Measurements from ENCODE around the gene BANP.

The BANP gene

DNA sequence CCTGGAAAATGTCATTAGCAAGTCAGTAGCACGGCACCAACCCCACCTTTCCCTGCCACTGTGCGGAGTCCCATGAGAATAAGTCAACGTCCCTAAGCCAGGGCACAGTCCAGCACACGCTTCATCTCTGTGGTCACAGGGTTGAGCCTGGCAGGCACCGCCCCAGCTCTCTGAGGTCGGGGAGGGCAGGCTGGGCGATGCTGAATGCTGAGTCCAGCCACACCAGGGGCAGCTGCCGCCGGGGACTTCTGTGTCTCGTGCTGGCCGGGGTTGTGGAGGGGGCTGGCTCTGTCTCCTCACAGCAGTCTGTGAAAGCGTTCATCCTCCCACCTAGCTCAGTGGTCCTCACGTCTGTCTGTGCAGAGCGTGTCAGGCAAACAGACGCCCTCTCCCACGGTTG lies 53.2 kb downstream of the BANP start:
- TF ChIP-seq, protein P1, sequence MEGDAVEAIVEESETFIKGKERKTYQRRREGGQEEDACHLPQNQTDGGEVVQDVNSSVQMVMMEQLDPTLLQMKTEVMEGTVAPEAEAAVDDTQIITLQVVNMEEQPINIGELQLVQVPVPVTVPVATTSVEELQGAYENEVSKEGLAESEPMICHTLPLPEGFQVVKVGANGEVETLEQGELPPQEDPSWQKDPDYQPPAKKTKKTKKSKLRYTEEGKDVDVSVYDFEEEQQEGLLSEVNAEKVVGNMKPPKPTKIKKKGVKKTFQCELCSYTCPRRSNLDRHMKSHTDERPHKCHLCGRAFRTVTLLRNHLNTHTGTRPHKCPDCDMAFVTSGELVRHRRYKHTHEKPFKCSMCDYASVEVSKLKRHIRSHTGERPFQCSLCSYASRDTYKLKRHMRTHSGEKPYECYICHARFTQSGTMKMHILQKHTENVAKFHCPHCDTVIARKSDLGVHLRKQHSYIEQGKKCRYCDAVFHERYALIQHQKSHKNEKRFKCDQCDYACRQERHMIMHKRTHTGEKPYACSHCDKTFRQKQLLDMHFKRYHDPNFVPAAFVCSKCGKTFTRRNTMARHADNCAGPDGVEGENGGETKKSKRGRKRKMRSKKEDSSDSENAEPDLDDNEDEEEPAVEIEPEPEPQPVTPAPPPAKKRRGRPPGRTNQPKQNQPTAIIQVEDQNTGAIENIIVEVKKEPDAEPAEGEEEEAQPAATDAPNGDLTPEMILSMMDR (conservative IDR thresholded peaks at IDR 0.05; ENCODE audit: control insufficient read depth, insufficient read depth, low read depth, low read length), result no peak
- DNase-seq (ENCODE audit: low read depth), result no peak
- no peak overlapping the region for H3K4me3 ChIP-seq (ENCODE audit: control insufficient read depth, low read depth, low read length)

DNA sequence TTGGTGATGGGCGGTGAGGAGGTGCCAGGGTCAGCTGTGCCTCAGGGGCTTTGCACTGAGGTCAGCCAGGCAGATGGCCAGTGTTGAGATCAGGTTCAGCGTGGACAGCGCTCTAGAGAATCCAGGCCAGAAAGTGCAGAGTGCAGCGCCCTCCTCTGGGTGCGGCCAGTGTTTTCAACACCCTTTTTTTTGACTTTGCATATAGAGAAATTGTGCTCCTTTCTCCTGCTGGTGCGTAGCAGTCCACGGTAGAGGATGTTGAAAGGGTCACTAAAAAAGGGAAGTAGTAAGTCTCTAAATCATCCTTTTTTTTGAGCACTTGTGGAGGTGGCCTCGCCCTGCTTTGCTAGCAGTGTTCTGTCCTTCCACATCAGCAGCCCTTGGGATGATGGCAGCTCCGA lies 53.9 kb downstream of the BANP start:
- H3K4me3 ChIP-seq (ENCODE audit: control insufficient read depth, low read depth, low read length), result no peak overlapping the region
- TF ChIP-seq, protein P1 (conservative IDR thresholded peaks at IDR 0.05; ENCODE audit: control insufficient read depth, insufficient read depth, low read depth, low read length), result peak; percentile 63
- peak; percentile 44 for DNase-seq (ENCODE audit: low read depth)

DNA sequence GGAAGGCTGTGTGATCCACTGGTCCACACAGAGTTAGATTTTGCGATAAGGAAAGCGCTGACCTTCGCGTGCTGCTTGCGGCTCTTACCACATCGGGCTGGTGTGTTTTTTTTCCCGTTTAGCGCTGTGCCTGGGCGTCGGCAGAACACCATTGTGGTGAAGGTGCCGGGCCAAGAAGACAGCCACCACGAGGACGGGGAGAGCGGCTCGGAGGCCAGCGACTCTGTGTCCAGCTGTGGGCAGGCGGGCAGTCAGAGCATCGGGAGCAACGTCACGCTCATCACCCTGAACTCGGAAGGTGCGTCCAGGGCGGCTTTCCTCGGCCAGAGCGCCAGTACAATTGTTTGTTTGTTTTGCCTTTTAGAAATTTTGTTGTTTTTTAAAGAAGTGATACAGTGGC lies 54.7 kb downstream of the BANP start:
- H3K4me3 ChIP-seq (ENCODE audit: control insufficient read depth, low read depth, low read length), result no peak overlapping the region
- TF ChIP-seq, protein P1 (conservative IDR thresholded peaks at IDR 0.05; ENCODE audit: control insufficient read depth, insufficient read depth, low read depth, low read length), result no peak
- no peak for DNase-seq (ENCODE audit: low read depth)

DNA sequence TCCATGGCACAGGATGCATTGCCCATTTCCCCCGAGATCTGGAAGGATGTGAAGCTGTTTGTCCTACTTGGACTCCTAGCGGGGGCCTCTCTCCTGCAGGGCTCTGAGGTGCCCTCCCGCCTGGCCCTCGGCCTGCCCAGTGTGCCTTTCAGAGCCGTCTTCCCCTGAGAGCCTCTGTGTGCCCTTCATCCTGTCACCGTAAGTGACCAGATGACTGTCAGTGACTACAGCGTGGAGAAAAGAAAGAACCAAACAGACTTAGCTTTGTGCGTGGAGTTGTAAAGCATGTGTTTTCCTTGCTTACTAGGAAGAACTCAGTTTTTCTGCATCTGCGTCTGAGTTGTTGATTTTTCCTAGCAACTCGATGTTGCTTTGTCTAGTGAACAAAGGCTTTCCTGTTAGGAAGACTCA lies 56.1 kb downstream of the BANP start:
- no peak overlapping the region for H3K4me3 ChIP-seq (ENCODE audit: control insufficient read depth, low read depth, low read length)
- TF ChIP-seq, protein P1 (conservative IDR thresholded peaks at IDR 0.05; ENCODE audit: control insufficient read depth, insufficient read depth, low read depth, low read length), result no peak
- DNase-seq (ENCODE audit: low read depth), result no peak

DNA sequence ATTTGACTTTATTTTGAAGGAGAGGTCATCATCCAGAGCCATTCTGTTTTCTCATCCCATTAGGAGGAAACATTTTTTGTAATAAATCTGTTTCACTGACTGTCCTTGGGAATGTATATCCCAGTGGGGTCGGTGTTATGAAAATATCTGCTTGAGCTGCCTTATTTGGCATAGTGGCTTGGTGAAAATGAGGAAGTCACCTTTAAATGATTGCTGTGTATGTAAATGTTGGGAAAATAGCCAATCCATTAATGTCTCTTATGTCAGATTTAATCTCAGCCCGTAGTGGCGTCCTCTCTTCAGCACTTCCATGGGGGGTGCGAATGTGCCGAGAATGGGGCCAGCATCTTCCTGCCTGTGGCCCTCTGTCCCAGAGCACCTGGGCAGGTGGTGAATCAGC lies 57.6 kb downstream of the BANP start:
- TF ChIP-seq, protein P1 (conservative IDR thresholded peaks at IDR 0.05; ENCODE audit: control insufficient read depth, insufficient read depth, low read depth, low read length), result no peak
- H3K4me3 ChIP-seq (ENCODE audit: control insufficient read depth, low read depth, low read length), result no peak overlapping the region
- DNase-seq (ENCODE audit: low read depth), result no peak

DNA sequence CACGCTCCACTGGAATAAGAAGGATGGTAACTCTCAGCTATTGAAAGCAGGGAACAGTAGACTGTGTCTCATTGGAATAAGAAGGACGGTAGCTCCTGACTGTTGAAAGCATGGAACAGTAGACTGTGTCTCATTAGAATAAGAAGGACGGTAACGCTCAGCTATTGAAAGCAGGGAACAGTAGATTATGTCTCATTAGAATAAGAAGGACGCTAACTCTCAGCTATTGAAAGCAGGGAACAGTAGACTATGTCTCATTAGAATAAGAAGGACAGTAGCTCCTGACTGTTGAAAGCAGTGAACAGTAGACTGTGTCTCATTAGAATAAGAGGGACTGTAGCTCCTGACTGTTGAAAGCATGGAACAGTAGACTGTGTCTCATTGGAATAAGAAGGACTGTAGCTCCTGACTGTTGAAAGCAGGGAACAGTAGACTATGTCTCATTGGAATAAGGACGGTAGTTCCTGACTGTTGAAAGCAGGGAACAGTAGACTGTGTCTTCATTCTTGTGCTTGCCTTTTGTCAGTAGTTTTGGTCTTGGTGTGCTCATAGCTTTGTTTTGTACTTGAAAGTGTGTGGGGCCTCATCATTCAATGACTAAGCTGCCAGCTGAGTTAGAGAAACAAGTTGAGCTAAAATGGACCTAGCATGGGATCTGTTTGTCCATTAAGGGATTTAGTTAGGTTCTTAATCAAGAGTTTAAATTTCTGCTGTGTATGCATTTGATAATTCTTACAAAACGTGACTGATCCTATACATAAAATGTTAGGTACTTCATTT lies 58.5 kb downstream of the BANP start:
- DNase-seq (ENCODE audit: low read depth), result no peak
- no peak overlapping the region for H3K4me3 ChIP-seq (ENCODE audit: control insufficient read depth, low read depth, low read length)
- TF ChIP-seq, protein P1 (conservative IDR thresholded peaks at IDR 0.05; ENCODE audit: control insufficient read depth, insufficient read depth, low read depth, low read length), result no peak

Data from fibroblast of mammary gland (primary cell).